Astrocyte (in vitro differentiated cells and primary cell): Measurements from ENCODE around the gene DYTN.

ENCODE experiments used
- EZH2 ChIP-seq: IDR thresholded peaks from 2 replicates; pipeline ENCODE4 v1.6.1; 2012; ENCODE audit warnings: mild to moderate bottlenecking, low read length, inconsistent platforms; ENCODE audit not compliant: insufficient read depth
- TF ChIP-seq, protein P1 (sequence below): IDR thresholded peaks from 2 replicates; pipeline ENCODE4 v1.5.1; 2011; ENCODE audit warnings: low read depth, mild to moderate bottlenecking, inconsistent platforms, low read length, moderate library complexity; ENCODE audit not compliant: insufficient read depth

DNA sequence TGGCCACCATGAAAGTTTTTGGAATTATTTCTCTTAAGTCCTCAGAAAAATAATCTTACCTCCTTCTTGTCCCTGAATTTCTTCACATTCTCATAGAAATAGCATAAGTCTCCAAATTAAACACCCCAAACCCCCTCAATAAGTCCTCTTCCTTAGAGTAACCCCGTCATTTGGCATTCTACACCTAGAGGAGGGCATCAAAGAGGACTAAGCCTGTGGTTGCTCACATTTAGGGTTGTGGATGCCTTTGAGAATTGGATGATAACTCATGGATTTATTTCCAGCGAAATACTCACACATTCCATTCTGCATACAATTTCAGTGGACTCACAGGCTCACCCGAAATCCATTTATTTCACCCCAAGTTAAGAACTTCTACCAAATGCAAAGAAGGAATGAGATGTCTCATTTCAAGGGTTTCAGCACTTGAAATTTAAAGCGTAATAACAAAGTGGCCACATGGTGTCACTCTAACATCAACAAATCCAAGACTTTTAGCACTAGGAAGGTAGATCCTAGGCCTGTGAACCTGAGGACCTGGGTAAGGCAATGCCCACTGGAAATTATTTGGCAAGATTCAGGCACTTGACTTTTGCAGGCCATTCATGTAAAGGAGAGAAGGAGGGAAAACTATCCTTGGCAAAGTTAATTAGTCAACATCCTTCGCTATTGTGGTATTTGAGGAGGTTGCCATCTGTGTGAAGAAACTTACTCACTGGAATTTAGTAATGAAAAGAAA lies 24.6 kb downstream of the DYTN start:
- TF ChIP-seq, protein P1, sequence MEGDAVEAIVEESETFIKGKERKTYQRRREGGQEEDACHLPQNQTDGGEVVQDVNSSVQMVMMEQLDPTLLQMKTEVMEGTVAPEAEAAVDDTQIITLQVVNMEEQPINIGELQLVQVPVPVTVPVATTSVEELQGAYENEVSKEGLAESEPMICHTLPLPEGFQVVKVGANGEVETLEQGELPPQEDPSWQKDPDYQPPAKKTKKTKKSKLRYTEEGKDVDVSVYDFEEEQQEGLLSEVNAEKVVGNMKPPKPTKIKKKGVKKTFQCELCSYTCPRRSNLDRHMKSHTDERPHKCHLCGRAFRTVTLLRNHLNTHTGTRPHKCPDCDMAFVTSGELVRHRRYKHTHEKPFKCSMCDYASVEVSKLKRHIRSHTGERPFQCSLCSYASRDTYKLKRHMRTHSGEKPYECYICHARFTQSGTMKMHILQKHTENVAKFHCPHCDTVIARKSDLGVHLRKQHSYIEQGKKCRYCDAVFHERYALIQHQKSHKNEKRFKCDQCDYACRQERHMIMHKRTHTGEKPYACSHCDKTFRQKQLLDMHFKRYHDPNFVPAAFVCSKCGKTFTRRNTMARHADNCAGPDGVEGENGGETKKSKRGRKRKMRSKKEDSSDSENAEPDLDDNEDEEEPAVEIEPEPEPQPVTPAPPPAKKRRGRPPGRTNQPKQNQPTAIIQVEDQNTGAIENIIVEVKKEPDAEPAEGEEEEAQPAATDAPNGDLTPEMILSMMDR, result peak; percentile 72
- no peak for TF ChIP-seq EZH2
